SK-N-SH treated with all-trans-retinoic acid at 6 μM for 48 hours (cell line): ENCODE measurements around the gene CACNG1.

Experiments used
- ESRRG ChIP-seq: fragments of 250-450 bp; sonication (Bioruptor Pico); IDR thresholded peaks from 2 replicates; pipeline ENCODE4 v1.6.1; 2021; ENCODE audit warnings: mild to moderate bottlenecking
- PPARA ChIP-seq: fragments of 250-450 bp; sonication (Bioruptor Pico); IDR thresholded peaks from 2 replicates; pipeline ENCODE4 v1.5.0; 2020; ENCODE audit warnings: mild to moderate bottlenecking, borderline replicate concordance
- ZFP30 ChIP-seq: fragments of 450-650 bp; formaldehyde crosslinking; IDR thresholded peaks from 2 replicates; pipeline ENCODE4 v1.5.0; 2022; ENCODE audit warnings: mild to moderate bottlenecking, moderate library complexity
- TF ChIP-seq, protein P1 (sequence below): fragments of 250-450 bp; sonication (Bioruptor Pico); IDR thresholded peaks from 2 replicates; pipeline ENCODE4 v1.5.1; 2020; ENCODE audit warnings: low read depth, mild to moderate bottlenecking, moderate library complexity

DNA sequence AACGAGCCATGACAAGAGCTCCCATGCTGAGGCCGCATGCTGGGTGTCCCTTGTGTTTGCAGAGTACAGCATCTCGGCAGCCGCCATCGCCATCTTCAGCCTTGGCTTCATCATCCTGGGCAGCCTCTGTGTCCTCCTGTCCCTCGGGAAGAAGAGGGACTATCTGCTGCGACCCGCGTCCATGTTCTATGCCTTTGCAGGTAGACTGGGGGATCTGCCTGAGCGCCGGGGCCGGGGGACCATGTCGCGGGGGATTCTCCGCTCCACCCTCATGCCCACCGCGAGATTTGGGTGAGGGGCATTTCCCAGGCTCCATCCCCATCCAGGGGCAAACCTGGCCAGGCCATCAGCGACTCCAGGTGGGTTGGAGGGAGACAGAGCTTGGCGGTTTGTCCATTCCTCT lies 10.7 kb downstream of the CACNG1 start:
- TF ChIP-seq PPARA (no peak), ZFP30 (CRISPR knock-in tag) (no peak), ESRRG (CRISPR knock-in tag) (no peak)
- TF ChIP-seq, protein P1, sequence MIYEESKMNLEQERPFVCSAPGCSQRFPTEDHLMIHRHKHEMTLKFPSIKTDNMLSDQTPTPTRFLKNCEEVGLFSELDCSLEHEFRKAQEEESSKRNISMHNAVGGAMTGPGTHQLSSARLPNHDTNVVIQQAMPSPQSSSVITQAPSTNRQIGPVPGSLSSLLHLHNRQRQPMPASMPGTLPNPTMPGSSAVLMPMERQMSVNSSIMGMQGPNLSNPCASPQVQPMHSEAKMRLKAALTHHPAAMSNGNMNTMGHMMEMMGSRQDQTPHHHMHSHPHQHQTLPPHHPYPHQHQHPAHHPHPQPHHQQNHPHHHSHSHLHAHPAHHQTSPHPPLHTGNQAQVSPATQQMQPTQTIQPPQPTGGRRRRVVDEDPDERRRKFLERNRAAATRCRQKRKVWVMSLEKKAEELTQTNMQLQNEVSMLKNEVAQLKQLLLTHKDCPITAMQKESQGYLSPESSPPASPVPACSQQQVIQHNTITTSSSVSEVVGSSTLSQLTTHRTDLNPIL (CRISPR knock-in tag), result no peak
